T-helper 1 cell treated with Interleukin-12 subunit alpha and Interleukin-12 subunit beta and Interleukin-4 antibody, amounts not matched to agents 30 ng/mL and 1 ng/mL, for 36 hours (primary cell): Measurements from ENCODE around the gene LENG9. TPM values are rescaled to one million over a fixed set of nuclear protein-coding genes. Genes with fewer than 3 reads are reported as not detected.

Source experiments
- intact Hi-C: fragments of 100-400 bp; cut with micrococcal nuclease; formaldehyde crosslinking; loops from one replicate; pipeline ENCODE4 v1.15.1; 2024
- total RNA-seq: library from RNA; stranded (reverse); gene quantifications from 2 replicates; pipeline ENCODE4 v1.2.3, GENCODE V29; 2022

The LENG9 gene
- total RNA-seq, 1 donor from 2014 or later, result 7.1 TPM

DNA sequence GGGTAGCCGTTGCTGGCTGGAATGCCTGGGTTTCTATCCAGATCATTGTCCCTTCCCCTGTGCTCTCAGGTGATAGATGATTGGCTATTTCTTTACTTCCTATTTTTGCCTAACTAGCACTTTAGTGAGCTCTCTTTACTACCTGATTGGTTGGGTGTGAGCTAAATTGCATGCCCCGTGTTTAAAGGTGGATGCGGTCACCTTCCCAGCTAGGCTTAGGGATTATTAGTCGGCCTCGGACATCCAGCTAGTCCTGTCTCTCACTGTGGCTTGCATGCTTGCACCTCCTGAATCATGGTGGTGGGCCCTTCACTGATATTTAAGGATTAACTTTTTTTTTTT lies 38.2 kb downstream of the LENG9 start:
- intact Hi-C loops, result no loop called here

DNA sequence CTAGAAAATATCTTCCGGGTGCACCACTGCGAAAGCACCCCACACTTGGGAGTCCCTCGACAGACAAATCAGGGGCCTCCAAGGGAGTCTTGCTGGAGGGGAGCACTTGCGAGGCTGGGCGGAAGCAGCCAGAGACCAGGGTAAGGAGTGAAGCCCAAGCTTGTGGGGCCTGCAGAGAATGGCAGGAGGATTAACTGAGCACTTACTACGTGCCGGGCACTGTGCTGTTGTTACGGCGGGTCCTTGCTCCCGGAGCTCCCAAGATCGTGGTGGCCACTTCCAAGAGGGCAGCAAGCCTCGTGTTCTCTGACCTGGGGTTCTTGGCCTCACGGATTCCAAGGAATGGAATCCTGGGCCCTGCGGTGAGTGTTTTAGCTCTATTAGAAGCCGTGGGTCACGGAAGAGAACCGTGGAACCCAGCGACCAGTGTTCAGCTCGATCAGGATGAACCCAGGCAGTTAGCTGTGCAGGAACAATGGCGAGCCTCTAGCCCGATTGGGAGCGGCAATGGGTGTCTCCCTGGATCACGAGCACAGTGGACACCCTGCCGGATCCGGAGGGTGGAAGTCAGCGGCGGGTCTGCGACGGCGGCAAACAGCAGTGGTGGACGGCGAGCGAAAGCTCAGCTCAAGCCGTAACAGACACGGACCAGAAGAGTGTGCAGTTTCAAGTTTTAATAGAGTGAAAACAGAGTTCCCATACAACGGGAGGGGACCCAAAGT lies 38.8 kb downstream of the LENG9 start:
- intact Hi-C loops, result no loop called here

DNA sequence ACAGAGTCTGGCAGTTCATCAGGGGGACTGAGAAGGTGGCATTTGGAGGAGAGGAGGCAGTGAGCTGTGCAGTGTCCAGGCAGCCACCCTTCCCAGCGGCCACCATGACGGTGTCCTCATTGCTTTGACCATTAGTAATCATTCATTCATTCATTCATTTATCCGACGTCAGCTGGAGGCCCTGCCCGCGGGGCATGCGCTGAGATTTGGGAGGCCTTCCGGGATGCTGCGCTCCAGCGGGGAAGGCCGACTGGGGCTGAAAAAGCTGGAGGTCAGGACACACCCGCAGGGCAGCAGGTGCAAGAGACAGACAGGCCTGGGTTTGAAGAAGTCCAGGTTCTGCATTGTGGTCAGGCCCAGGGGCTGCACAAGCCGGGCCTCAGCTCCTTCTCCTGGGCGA lies 39.4 kb downstream of the LENG9 start:
- intact Hi-C loops, result no loop called here

DNA sequence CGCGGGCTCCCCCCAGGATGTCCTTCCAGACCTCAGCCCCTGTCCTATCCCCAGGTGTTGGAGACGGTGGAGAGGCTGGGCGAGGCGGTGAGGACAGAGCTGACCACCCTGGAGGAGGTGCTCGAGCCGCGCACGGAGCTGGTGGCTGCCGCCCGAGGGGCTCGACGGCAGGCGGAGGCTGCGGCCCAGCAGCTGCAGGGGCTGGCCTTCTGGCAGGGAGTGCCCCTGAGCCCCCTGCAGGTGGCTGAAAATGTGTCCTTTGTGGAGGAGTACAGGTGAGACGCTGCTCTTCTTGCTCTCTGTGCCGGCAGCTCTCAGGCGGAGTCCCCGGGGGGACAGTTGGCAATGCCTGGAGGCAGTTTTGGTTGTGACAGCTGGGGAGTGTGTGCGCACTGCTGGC lies 41.4 kb downstream of the LENG9 start:
- intact Hi-C loops, result no loop called here

DNA sequence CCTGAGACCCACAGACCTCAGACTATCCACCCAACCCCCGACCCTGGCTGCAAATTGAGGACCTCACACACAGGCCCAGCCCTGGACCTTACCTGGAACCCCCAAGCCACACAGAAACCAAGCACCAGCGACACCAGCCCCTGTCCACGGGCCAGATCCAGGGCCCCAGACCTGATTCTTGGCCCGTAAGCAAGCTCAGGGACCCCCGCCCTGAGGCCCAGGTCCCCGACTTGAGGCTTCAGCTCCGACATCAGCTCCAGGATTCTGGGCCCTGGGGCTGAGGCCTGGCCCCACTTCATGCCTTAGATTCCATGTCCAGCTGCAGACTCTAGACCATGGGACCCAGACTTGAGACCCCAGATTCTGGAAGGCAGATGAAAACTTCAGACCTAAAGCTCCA lies 42.1 kb downstream of the LENG9 start:
- intact Hi-C loops, result no loop called here

DNA sequence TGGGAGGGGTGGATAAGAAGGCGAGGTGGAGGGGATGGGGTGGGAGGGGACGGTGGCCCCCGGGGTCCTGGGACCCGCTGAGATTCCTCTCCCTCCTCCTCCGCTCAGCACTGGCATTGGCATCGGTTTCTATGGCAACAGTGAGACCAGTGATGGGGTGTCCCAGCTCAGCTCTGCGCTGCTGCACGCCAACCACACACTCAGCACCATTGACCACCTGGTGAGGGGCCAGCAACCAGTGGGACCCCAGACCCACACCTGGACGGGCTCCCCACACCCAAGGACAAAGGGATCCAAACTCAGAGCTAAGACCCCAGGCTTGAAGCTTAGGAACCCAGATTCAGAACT lies 42.4 kb downstream of the LENG9 start:
- intact Hi-C loops, result no loop called here

DNA sequence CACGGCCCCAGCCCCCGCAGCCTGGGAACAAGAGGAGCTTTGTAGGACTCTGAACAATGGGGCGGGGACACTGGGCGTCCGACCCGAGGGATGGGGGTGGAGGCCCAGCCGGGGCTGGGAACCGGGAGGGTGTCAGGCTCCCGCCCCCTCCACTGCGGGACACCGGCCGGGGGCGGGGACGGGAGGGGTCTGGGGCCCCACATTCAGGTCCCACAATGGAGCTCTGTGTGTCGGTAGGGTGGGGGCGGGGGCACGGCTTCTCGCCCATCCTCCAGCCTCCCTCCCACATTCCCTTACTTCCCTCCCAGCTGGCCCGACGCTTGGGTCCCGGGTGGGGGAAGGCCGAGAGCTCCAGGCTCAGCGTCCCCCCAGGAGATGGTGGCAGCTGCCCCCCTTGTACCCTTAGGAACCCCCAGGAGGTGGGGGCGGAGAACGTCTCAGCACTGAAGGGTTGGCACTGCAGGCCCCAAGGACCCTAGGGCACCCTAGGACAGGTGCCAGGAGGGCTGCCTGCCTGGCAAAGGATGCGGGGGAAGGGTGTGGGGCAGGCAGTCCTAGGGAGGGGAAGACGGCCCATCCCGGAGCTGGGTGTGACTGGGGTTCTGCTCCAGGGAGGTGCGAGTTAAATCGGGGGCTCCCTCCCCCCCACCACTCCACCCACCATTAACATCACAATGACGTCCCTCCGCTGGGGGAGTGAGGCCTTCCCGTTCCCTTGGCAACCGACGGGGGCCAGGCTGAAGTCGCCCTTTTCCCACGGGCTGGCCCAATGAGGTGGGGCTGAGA lies 43.0 kb downstream of the LENG9 start:
- intact Hi-C loops, result no loop called here

DNA sequence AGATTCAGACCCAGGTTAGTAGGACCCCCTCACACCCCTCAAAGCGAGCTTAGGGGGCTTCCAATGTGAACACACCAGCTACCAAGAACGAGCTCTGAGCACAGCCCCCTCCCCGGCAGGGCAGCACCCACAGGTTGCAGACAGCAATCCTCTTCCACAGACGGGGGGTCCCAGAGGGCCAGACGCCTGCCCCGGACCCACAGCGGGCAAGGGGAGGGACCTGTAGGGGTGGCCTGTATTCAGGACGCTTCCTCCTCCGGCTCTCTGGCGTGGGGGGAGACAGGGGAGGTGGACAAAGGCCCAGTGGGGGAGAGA lies 43.6 kb downstream of the LENG9 start:
- intact Hi-C loops, result no loop called here

DNA sequence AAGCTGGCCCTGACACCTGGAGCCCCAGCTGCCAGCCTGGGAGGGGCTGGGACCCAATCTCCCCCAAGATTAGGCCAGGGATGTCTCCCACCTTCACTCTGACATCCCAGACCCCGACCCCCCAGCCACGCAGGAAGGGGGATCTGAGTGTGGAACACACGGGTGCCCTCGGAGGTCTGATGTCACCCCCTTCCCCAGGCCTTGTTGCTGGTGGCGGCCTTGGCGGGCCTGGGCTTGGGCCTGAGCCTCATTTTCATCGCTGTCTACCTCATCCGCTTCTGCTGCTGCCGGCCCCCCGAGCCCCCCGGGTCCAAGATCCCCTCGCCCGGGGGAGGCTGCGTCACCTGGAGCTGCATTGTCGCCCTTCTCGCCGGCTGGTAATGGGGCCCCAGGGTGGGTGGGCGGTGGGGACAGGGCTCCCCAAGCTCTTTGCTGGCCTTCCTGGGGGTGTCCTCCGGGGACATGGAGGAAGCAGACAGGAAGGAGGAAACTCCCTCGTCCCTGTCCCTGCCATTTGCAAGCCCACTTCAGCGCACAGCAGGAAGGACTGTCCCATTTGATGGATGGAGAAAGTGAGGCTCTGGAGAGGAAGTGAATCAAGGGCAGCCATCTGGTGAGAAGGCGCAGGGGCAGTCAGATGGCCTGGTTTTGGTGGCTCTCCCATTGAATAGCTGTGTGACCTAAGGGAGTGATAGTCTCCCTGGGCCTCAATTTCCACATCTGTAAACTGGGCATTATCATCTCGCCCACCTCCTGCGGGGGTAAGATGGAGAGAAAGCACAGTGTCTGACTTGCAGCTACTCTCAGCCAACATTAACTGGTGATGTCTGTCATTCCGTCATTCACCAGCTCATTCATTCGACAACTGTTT lies 44.4 kb downstream of the LENG9 start:
- intact Hi-C loops, result no loop called here

DNA sequence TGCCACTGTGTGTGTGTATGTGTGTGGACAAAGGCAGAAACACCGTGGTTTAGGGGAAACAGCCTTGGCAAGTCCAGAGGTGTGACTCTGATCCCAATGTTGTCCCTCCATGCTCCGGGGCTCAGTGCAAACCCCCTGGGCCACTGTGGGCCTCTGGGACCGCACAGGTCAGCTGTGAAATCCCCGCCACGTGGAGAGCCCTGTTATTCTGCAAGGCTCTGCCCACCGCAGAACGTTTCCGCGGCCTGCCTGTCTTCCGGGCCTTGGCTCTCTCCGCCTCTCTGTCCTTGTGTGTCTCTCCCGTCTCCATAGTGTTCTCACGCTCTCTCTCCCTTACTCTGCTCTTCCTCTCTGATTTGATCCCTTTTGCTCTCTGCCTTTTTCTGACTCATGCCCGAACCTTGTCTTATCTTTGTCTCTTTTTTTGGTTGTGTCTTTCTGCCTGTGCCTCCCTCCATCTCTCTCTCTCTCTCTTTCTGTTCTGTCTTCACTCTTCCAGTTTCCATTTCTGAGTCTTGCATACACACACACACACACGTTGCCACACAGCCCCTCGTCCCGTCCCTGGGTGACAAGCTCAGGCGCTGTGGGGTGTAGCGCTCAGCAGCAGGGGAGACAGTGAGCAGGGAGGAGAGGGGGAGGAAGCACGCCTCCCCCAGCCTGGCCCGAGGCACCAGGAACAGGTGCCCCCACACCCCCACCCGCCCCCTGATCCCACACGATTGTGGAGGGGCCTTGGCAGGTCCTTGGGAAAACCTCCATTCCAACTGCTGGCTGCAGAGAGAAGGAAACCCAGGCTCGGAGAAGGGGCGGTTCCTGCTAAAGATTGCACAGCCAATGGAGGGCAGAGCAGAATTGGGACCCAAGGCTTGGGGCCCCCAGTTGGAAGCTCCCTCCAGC lies 45.3 kb downstream of the LENG9 start:
- intact Hi-C loops, result no loop called here

DNA sequence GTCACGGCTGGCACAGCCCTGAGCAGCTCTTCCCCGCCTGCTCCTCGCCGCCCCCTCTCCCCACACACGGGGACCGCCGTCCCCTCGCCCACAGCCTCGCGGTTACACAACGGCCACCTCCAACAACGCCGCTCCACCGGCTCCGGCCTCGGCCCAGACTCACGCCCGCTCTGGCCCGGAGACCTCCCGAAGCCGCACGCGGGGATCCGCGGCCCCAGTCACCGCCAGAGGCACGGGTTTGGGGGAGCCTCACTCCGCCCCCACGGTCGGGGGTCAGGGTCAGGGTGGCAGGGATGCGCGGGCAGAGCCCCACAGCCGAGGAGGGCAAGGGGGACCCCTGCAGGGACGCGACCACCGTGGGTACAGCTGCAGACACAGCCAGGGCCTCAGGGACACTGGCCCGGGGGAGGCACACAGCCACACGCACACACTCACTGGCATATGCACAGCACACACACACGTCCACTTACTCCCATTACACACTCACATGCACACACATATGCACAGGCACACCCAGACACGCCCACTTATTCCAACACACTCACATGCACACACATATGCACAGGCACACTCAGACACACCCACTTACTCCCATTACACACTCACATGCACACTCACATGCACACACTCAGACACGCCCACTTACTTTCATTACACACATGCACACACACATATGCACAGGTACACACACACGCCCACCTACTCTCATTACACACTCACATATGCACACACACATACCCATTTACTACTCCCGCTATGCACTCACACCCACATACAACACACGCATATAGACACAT lies 46.7 kb downstream of the LENG9 start:
- intact Hi-C loops, result no loop called here

DNA sequence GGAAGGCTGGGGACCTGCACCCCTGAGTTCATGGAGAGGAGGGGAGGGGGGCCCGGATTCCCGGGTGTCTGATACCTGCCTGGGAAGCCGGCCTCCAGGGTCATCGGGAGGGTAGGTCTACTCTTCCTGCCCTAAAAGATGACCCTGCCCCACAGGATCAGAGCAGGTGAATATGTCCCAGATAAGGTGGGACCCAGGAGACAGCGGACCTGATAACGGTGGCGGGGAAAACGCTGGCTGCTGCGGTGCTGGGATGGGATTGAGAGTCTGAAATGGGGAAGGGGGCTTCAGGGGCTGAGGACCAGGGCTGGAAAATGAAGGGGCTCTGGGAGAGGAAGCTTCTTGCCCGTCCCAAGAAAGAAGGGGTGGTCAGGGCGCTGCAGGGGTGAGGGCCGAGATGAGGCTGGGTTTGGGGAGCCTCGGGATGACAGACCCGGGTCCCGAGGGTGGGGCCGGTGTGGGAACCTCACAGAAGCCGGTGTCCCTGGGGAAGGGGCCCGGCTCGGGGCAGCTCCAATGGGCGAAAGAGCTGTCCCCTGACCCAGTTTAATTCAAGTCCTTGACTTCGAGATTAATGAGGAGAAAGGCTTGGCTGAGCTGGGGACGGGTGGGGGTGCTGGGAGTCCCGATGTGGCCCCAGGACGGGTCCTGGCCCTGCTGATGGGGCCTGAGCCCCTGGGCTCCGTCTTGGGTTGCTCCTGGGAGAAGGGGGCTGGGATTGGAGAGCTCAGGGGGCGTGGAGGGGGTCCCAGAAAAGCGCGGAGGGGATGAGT lies 47.5 kb downstream of the LENG9 start:
- intact Hi-C loops, result no loop called here

DNA sequence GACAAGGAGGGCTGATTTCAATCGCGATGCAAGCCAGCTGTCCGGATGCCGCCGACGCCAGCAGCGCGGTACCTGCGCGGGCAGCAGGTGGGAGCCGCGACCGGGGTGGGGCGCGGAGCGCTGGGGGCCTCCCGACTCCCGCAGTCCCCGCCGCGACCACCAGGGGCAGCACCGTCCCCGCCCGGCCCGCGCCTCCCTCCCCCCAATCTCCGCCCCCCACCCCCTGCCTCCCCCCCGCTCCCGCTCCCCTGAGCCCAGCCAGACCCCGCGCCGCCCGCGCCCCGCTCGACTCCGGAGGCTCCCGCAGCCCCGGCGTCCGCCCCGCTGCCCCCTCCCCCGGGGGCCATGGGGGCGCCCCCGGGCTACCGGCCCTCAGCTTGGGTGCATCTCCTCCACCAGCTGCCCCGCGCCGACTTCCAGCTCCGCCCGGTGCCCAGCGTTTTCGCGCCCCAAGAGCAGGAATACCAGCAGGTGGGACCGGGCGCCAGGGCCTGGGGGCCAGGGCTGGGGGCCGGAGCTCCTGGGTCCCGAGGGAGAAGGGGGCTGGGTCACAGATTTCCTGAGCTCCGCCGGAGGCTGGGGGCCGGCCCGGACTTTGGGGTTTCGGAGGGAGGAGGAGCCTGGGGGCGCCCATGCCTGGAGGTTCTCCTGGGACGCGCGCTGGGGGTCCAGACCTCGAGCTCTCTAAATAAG lies 48.2 kb downstream of the LENG9 start, which contains the start of gene TTYH1:
Gene TTYH1 (plus strand): TSS at position 257 of the 693 bp plus-strand sequence. CDS start 89 bp downstream, at position 346.
- intact Hi-C loops, result no loop called here

DNA sequence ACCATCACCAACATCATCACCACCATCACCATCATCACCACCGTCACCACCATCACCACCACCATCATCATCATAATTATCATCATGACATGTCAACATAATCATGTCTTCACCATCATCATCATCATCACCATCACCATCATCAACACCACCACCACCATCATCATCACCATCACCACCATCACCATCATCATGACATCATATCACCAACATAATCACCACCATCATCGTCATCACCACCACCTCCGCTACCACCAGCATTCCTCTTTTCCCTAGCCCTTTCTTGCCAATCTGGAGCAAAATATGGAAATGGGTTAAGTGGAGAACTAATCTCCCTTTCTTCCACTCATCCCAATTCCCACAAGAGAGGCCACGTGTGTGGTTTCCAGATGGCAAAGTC lies 49.4 kb downstream of the LENG9 start:
- intact Hi-C loops, result no loop called here

DNA sequence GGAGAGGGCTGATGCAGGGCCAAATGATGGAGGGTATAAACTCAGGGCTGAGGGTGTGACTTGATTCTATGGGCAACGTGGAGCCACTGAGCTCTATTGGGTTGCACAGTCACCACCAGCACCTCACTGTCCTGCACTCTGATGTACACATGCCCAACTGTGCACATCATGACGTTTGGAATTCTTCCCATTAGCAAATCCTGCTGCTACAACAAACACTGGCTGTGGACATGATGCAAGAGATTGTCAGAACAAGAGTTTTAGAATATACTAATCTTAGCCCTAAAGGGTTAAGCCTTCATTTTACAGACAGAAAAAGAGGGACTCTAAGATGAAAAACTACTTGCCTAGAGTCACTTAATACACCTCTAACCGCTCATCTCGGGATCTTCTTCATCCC lies 50.7 kb downstream of the LENG9 start:
- intact Hi-C loops, result no loop called here
